ENCODE measurements around the gene CASKIN1. TPM values are rescaled to one million over a fixed set of nuclear protein-coding genes. Genes with fewer than 3 reads are reported as not detected.

Gene CASKIN1
- total and polyA plus RNA-seq, 2 of the 8 experiments (the other 6 are each of a cell fraction or from before 2014, with no cell fraction given) = 1.2 to 6.4 TPM

DNA sequence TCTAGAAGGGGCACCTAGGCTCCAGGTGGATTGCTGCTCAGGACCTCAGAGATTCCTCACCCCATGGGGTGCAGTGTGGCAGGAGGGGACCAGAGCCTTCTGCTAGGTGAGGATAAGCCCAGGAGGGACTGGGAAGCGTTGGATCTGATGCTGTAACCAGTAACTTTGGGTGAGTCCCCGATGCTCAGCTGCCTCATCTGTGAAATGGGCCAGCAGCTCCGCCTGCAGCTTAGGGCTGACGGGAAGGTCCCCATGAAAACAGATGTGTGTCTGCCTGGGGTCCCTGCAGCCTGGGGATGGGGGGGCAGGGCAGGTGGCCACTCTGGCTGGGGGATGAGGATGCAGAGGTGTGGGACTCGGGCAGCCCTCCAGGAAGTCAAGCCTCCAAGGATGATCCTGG, 2.7 kb upstream of the CASKIN1 start:
- Histone ChIP-seq H3K9me3 (ENCODE audit: insufficient read depth in 2 of 2, low read depth in 1 of 2, low read length in 1 of 2) (no peaks in the 10 kb centered on the region), H2BK120ac (replicated peaks; ENCODE audit: low read depth, low read length) (no peak overlapping the region), H3K79me1 (ENCODE audit: low read depth, low read length) (no peaks in the 10 kb centered on the region), H2BK12ac (ENCODE audit: low read depth, low read length) (no peak overlapping the region), H3K4me1 (replicated peaks in 1 of 4; ENCODE audit: control insufficient read depth in 3 of 4, insufficient read depth in 4 of 4, low read length in 3 of 4) (peaks cover 0 to 10% (median 3%) of the 10 kb centered on the region in 4 experiments; a peak in 4 of 7 replicates), H3K36me3 (ENCODE audit: control insufficient read depth in 2 of 4, insufficient read depth in 4 of 4, low read length in 3 of 4) (no peaks in the 10 kb centered on the region), H2AK5ac (ENCODE audit: low read depth, low read length) (no peak overlapping the region), H4K20me1 (replicated peaks in 1 of 2; ENCODE audit: control insufficient read depth in 1 of 2, insufficient read depth in 2 of 2, low read length in 2 of 2) (peaks cover 4 to 9% of the 10 kb centered on the region in 2 experiments), H3K9ac (replicated peaks in 1 of 4; ENCODE audit: extremely low read depth in 1 of 4, low read depth in 3 of 4, low read length in 3 of 4) (no peak overlapping the region), H3K4ac (replicated peaks; ENCODE audit: insufficient read length, low read depth, low read length) (no peak overlapping the region), H3K79me2 (ENCODE audit: control insufficient read depth in 1 of 2, insufficient read depth in 2 of 2, low read length in 2 of 2) (no peaks in the 10 kb centered on the region), H4K5ac (ENCODE audit: insufficient read length, low read depth, low read length) (no peak overlapping the region), H3K18ac (ENCODE audit: extremely low read depth, low read length) (no peak overlapping the region), H3K14ac (ENCODE audit: insufficient read length) (no peak overlapping the region), H2BK5ac (ENCODE audit: low read depth, low read length) (no peak overlapping the region), H4K8ac (ENCODE audit: extremely low read depth, insufficient read depth, low read length) (peak overlapping the region; percentile 62; the same call in 1 of the 2 replicates), H3K4me3 (ENCODE audit: extremely low read depth in 1 of 4, insufficient read depth in 2 of 4, low read depth in 3 of 4, low read length in 4 of 4) (no peak overlapping the region), H2BK15ac (ENCODE audit: low read length) (no peak overlapping the region), H4K91ac (replicated peaks; ENCODE audit: insufficient read length, low read length) (no peak overlapping the region), H2BK20ac (ENCODE audit: low read length) (no peak overlapping the region), H3K23me2 (ENCODE audit: low read depth, low read length) (peaks cover 8% of the 10 kb centered on the region; the same call in 1 of the 2 replicates), H3K56ac (replicated peaks; ENCODE audit: insufficient read length, low read depth, low read length) (no peak overlapping the region), H3K23ac (ENCODE audit: insufficient read length) (no peak overlapping the region), H3K27ac (ENCODE audit: low read depth, low read length) (no peak overlapping the region), H3K4me2 (ENCODE audit: insufficient read depth in 1 of 2, low read depth in 2 of 2, low read length in 2 of 2) (no peak overlapping the region), H2AFZ (ENCODE audit: low read length) (no peak overlapping the region), H3K27me3 (replicated peaks in 1 of 4; ENCODE audit: control insufficient read depth in 3 of 4, extremely low read depth in 1 of 4, insufficient read depth in 3 of 4, low read length in 3 of 4) (peaks cover 4 to 34% (median 24%) of the 10 kb centered on the region in 4 experiments)
- CTCF ChIA-PET (ENCODE audit: partially characterized antibody) = interaction anchor here (0.9 to 2.0 kb wide), 5 partner anchors 10 to 52 kb away, joined by 3 to 7 read pairs (median 5); partner anchors contain the start of genes ECI1 and PGP
- POLR2A ChIA-PET (ENCODE audit: partially characterized antibody) = interaction anchor here (0.6 to 6.9 kb wide), 10 partner anchors 8 to 310 kb away, joined by 3 to 63 read pairs (median 4); partner anchors contain the start of genes BRICD5, ECI1, PGP and TRAF7
- DNase-seq (ENCODE audit: low read depth in 1 of 2, low spot score in 2 of 2) (no peak), FAIRE-seq (no peak)
- TF ChIP-seq CBX8 (IDR thresholded peaks at IDR 0.05; ENCODE audit: borderline replicate concordance, low read depth, low read length) = no peak
- TF ChIP-seq KDM1A (IDR thresholded peaks at IDR 0.05; ENCODE audit: borderline replicate concordance, low read length) = peak; percentile 63; the same call in 1 of the 2 replicates
- 91% methylated on average over 4 of the region's 5 CpGs; no CpG with 5 or more reads in 1 of the 2 experiments for WGBS, 2 experiments (ENCODE audit: extremely low coverage in 1 of 2, insufficient coverage in 1 of 2, insufficient read length in 1 of 2, insufficient replicate concordance in 2 of 2, low coverage in 1 of 2, low lambda C conversion rate in 2 of 2, missing lambda C conversion rate in 1 of 2)

All from H1 (cell line).